Activated T-cell treated with anti-CD3 and anti-CD28 coated beads for 24 hours (primary cell): ENCODE results near the gene FARSB.
A peak's percentile ranks its signal among the peaks of the same experiment; 100 is the strongest.
"Not testable (repeated sequence)": the region's sequence is repeated elsewhere in the genome, so short reads cannot be mapped to it uniquely, and the experiment has no call there.

Experiments
- DNase-seq: peaks from one replicate; pipeline ENCODE4 v3.0.0-alpha.2; 2020; ENCODE audit warnings: low read depth

FARSB gene

DNA sequence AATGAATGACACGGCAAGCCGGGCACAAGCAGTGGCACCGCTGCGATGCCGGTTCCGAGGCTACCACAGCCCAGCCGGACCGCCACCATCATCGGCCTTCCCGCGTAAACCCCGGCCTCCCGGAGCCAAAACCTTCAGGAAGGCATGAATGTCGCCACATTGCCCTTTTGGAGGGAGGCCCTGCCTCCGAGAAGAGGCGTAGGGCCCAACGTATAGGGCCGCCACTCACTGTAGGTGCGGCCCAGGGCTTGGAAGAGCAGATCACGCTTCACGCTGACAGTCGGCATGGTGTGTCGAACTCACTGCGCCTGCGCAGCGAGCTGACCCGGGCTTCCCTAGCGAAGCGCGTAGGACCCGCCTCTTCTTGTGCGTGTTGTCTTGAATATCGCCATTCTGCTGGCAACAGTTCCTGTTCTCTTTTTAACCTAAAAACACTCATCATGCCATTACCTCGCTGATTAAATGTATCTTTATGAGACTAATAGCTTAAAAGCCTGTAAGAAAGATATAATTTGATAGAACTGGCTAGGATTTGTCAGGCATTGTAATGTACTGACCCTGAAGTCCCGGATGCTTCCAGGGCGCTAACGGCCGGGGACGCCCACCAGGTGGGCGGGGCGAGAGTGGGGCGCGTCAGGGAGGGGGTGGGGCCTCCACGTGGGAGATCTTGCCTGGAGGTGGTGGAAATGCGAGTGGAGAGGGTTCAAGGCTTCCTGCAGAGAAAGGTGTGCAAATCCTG lies at the start of gene FARSB:
TSS of gene FARSB (minus strand) at position 306 of the 739 bp plus-strand sequence. CDS start at position 287, 19 bp downstream.
- peak; percentile 87 for DNase-seq

DNA sequence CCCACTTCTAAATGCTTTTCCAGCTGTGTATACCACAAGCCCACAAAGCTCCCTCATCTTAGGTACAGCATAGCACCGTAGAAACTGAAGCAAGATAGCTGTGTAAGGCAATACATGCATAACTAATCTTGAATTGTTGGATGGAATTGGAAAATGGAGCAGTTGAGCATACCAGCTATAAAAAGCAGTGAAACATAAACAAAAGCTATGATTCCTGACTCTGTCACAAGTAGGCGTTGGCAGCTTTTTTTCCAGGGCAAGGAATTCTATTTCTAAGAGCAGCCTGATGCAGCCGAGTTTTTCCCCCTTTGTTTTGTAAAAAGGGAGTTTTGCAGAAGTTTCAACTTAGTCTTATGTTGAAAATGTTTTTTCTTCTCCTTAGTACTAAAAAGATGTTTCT lies 48.0 kb upstream of the FARSB start:
- DNase-seq = no peak

DNA sequence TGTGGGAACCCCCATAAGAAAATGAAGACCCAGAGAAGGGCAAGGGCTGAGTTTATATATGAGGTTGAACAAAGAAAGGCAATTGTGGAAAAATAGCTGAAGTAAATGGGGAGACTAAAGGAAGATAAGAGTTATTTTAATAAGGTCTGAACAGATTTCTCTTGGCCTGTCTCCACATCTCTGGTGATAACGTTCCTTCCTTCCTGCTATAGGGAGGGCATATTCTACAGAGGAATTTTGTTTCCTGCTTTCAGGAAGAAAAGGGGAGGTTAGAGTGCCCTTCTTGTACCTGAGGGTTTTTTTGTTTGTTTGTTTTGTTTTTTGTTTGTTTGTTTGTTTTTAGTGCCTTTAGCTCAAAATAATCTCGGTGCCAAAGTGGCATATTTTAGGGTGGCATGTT lies 47.2 kb upstream of the FARSB start:
- no peak for DNase-seq

DNA sequence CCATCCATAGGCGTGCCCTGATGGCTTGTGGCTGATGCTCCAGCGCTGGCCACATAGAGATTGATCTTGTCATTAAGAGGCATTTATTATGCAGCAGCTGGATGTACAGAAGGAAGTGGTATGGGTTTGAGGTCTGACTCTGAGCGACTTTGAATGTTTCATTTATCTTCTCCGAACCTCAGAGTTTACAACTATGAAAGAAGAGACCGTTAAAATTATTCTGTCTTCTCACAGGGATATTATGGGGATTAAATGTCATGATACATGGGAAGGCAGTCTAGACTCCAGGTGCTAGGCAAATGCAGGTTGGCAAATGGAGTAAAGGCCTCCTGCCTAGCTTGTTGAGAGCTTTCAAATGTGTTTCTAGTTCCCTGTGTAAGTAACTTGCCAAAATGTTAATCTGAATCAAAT lies 45.8 kb upstream of the FARSB start:
- no peak for DNase-seq

DNA sequence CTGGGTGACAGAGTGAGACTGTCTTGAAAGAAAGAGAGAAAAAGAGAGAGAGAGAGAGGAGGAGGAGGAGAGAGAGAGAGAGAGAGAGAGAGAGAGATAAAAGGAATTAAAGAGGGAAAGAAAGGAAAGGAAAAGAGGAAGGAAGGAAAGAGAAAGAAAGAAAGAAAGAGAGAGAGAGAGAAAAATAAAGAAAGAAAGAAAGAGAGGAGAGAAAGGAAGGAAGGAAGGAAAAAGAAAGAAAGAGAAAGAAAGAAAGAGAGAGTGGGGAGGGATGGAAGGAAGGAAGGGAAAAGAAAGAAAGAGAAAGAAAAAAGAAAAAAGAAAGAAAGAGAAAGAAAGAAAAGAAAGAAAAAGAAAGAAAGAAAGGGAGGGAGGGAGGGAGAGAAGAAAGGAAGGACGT lies 45.3 kb upstream of the FARSB start:
- no peak for DNase-seq

DNA sequence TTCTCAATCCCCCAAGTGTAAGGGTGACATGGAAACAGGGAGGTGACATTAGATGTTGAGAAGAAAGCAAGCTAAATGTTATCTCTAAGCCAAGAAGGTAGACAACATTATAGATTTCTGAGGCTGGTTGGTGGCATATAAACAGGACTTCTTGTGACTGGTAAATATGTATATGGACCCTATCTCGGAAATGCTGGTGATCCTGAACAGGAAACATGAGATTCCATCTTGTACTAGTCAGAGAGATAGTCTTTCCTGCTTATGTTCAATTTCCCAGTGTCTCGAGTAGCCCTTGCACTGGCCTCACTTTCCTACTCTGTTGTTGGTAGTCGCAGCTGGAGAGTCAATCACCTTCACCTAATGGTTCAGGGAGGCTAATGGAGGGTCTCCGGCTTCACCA lies 42.4 kb upstream of the FARSB start:
- no peak for DNase-seq

DNA sequence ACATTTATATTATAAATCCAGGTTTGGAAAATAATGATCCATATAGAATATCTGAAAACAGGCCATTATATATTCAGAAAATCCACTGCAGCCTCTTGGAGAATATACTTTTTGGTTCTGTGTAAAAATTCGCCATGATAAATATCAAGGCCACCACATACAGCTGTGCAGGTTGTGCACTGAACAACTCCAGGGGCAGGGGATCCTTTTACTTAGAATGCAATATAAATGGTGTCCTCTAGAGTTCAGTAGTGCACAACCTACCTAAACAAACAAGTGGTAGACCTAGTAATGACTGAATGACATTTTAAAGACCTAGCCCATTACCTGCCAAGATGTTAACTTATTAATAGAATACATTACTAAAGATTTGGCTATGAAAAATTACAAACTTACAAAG lies 37.9 kb upstream of the FARSB start:
- DNase-seq = no peak

DNA sequence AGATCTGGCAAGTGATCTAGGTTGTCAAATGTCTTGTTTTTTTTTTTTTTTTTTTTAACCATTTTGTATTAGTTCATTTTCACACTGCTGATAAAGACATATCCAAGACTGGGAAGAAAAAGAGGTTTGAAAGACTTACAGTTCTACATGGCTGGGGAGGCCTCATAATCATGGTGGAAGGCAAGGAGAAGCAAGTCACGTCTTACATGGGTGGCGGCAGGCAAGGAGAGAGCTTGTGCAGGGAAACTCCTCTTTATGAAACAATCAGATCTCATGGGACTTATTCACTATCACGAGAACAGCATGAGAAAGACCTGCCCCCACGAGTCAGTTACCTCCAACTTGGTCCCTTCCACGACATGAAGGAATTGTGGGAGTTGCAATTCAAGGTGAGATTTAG lies 37.5 kb upstream of the FARSB start:
- DNase-seq = not testable (repeated sequence)

DNA sequence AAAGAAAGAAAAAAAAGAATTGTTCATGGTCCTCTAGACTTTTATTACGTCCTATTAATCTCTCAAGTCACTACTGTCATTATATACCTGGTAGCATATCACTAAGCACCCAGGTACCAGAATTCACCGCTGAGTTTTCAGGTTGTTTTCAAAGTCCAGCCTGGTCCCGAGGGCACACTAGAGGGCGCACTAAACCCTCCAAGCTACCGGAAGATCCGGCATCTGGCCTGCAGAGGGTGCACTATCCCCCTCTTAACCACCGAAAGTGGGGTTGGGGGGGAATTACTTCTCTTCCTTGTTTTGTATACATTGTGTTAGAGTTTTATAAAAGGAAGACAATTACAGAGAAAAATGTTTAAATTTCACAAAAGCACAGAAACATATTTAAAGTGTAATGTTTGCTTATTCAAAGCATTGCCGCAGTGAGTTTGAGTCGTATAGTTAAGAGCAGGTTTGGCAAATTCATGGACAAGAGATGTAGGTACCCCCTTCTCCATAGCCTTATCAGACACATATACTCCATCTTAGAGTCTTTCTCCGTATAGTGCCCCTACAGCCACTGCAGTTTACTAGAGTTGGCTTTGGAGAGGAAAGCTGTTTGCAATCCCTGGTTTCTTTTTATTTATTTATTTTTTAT lies 34.8 kb upstream of the FARSB start:
- peak; percentile 59 for DNase-seq

DNA sequence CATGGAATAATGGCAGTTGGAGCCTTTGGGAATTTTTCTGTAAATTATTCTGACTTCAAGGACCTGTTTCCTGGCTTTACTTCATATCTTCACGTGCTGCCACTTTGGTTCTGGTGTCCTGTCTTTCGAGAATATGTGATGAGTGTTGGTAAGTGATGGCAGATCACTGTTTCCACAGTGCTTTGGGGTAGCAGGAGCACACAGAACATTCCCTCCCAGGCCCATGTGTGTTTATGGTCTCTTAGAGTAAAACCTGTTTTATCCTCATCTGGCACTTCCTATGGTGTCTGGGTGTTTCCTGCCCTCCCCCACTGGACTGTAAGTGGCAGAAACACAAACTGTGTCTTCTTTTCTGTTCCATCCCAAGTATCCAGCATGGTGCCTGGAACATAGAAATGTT lies 33.4 kb upstream of the FARSB start:
- DNase-seq = no peak

DNA sequence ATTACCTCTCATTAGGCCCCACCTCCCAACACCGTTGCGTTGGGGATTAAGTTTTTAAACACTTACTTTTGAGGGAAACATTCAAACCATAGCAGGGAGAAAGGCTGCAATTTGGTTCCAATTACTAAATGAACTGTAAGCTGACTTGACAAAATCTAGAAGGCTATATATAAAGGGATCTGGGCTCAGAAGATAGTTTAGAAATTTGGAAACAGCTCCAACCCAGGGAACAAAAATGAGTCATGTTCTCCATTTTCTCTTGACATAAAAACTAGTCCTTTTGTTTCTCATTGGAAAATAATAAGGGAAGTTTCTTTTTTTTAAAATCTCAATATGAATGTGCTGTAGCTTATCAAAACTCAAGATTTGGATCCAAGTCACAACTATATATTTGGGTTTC lies 33.0 kb upstream of the FARSB start:
- no peak for DNase-seq

DNA sequence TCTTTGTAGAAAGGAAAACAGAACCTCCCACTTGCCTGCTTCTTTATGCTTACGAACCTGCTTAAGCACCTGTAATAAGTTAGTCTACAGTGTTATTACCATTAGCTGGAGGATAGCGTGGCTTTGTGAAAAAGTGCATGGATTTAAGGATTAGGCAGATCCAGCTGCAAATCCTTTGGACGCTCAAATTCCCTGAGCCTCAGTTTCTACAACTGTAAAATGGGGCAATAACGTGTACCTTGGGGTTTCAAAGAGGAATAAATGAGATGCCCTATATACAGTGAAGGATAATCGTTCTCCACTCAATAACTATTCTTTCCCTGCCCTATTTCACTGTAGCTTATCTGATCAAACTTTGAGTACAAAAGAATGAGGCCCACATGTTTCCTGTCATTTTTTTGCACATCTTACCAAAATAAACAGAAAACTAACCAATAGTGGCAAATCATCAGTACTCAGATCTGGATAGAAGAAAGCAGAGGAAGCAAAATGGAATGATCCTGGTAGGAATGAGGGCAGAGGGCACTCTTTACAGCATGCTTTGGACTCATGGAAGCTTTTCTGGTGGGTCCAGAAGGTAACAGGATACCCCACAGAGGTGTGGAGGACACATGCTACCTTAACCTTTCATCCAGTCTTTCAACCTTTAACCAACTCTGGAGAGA lies 30.3 kb upstream of the FARSB start:
- DNase-seq = no peak

DNA sequence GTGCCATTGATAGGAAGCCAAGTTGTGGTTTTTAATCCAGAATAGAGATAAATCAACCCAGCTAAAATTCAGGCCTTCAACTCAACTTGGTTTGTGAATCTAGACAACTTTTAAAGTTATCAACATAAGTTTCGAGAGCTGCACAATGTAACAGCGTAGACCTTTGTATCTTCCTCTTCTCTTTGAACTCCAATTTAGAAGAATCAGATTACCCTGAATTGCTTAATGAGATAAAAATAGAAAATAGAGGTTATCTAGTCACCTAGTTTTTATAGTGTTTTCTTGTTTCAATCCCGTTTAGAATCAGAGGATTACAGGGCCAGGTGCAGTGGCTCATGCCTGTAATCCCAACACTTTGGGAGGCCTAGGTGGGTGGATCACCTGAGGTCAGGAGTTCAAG lies 27.9 kb upstream of the FARSB start:
- DNase-seq = no peak

DNA sequence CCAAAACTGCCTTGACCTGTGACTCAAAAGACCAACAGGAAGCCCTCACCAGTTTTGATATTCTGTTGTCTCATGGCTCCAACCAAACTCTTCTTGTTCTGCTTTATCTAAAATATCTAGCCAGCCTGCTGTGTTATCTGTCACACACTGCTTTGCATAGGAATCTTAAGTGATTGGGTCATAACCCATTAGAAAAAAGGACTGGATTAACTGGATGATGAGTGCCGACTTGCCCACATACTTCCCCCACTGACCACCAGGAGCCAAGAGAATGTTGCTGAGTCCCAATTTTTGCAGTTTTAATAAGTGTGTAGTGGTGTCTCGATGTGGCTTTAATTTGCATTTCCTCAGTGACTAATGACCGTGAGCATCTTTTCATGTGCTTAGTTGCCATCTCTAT lies 22.1 kb upstream of the FARSB start:
- no peak for DNase-seq

DNA sequence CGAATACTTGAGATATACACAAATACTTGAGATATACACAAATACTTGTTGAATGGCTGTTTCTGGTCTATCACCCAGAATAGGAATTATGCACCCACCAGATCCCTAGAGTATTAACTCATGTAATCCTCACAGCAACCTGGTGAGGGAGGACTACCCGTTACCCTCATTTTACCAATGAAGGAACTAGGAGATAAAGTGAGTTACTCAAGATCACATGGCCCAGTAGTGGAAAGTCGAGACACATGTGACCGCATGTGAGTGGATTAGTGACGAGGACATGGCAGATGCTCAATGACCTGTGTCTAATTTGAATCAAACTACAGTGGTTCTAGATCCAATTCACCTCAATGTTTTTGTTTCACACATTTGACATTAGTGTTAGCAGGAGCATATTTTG lies 18.0 kb upstream of the FARSB start:
- DNase-seq = no peak

DNA sequence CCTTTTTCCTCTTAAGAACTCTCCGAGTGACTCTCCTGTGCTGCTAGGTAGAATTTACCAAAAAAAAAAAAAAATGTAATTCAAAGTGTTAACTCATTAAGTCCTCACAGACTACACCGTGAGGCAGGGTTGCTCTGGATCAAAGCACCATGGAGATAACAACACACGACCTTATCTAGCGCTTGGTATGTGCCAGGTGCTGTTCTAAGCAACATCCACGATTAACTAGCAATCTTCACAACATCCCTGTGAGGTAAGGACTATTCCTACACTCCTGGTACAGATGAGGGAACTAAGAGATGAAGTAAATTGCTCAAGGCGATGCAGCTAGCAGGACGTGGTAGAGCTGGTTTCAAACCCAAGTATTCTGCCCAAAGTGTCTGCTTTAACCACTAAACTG lies 17.4 kb upstream of the FARSB start:
- DNase-seq = no peak

DNA sequence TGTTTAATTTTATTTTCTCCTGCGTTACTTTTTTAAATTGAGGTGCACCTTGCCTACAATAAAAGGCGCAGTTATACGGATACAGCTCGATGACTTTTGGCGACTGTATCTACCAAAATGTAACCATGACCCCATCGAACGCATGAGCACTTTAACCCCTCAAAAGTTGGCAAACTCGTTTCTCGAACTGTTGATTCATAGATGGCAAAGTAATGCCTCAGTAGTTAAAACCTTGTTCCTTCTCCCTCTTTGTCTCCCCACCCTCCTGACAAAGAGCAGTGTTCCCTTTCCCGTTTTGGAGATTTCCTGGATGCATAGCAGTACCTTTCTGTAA lies 16.1 kb upstream of the FARSB start:
- no peak for DNase-seq

DNA sequence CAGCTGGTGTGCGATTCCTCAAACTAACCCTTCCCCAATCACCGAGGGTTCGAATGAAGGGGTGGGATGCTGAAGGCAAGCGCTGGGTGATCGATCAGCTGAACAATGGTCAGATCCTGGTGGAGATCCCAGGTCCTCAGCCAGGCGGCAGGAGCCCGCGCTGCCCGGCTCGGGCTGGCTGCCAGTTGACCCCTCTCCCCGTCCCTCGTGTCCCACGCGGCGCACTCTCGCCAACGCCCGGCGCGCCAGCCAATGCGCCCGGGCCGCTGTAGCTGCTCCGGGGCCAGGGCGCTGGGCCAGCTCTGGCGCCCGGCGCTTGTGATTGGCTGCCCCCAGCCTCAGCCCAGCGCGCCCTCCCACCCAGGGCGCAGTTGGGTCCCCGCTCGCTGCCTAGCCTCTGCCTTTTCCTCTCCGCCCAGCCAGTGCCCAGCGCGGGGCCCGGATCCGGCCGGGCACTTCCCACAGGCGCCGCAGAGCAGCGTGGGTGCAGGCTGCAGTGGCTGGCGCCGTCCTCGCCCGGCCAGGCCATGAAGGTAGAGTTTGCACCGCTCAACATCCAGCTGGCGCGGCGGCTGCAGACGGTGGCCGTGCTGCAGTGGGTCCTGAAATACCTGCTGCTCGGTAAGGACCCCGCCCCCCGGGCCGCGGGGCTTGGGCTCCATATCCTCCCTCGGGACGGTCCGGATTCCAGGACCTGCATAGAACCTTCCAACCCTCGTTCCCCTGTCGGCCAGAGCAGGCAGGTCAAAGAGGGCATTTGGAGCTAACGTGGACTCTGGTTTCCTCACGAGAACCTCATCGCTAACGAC lies 15.6 kb upstream of the FARSB start, which contains the start of gene MOGAT1:
TSS of gene MOGAT1 (plus strand) at position 400 of the 809 bp plus-strand sequence. CDS start at position 528, 128 bp downstream.
- DNase-seq = no peak

DNA sequence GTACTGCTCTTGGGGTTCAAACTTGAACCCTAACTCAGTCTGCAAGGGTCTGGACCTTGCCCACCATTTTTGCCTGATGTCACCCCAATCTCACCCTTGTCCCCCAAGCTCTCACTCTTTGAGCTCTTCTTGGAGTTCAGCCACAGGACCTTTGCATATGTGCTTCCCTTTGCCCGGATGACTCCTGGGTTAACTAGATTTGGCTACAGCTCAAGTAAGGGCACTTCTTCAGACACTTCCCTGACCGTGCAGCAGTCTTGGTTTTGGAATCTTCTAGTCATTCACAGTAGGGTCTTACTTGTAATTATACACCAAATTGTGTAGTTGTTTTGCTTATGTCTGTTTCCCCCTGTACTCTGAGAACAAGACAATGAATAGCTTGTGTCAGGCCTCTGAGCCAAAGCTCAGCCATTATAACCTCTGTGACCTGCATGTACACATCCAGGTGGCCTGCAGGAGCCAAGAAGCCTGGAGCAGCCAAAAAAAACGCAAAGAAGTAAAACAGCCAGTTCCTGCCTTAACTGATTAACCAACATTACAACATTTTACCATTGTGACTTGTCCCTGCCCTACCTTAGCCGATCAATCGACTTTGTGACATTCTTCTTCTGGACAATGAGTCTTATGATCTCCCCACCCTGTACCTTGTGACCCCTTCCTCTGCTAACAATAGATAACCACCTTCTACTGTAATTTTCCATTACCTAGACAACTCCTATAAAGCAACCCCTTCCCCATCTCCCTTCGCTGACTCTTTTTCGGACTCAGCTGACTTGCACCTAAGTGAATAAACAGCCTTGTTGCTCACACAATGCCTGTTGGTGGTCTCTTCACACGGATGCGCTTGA lies 14.5 kb upstream of the FARSB start:
- DNase-seq = no peak

DNA sequence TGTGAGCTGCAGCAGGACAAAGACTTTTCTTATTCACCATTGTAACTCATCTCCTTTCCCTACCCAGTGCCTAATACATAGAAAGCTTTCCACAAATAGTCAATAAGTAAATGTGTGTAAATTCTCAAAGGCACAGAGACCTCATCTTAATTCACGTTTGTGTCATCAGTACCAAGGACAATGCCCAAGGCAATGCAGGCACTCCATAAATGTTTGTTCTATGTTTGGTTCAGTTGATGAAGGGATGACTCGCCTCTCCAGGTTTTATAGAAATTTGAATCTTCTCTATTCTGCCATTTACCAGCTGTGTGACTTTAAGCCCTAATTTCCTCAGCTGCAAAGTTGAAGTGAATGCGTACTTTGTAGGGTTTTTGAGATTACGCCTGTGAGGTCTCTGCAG lies 13.5 kb upstream of the FARSB start:
- no peak for DNase-seq

DNA sequence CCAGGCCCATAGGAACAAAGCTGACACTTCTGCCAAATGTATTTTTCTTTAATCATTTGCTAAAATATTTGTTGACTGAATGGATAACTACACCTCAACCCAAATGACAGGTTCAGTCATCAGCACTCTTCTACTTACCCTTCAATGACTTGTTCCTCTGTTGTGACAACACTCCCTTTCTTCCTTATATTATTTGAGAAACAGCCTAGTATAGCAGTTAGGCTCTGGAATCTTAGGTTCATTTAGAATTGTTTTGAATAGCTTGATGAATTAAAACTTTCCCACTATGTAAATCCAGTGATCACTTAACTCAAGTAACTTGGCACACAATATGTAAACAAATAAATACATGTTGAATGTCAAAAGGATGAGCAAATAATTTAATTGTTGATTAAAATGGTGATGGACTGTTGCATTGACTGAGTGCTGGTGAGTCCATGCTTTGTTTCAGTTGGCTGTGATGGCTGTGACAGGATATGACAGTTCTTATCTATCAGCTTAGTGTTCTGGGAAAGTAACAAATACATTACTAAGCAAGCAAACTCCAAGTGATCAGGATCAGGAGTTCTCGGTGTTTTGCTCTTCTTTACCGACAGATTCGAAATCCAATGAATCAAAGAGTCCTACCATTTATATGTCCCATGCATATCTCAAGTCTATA lies 12.7 kb upstream of the FARSB start:
- no peak for DNase-seq
